Measurements from ENCODE around the gene NFKBIE.

NFKBIE gene

DNA sequence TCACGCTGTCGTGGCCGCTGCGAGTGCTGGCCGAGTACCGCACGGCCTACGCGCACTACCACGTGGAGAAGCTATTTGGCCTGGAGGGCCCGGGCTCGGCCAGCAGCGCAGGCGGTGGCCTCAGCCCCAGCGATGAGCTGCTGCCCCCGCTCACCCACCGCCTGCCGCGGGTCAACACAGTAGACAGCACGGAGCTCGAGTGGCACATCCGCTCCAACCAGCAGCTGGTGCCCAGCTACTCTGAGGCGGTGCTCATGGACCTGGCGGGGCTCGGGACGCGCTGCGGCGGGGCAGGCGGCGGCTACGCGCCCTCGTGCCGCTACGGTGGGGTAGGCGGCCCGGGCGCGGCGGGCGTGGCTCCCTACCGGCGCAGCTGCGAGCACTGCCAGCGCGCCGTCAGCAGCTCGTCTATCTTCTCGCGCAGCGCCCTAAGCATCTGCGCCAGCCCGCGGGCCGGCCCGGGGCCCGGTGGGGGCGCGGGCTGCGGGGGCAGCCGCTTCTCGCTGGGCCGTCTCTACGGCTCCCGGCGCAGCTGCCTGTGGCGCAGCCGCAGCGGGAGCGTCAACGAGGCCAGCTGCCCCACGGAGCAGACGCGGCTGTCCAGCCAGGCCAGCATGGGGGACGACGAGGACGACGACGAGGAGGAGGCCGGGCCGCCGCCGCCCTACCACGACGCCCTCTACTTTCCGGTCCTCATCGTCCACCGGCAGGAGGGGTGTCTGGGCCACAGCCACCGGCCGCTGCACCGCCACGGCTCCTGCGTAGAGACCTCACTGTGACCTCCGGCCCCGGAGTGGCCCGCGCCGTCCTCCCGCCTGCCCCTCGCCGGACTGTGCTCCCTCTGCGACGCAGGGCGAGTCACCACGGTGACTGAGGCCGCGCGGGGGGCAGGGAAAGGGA, 10.6 kb upstream of the NFKBIE start:
- Histone ChIP-seq H3K27me3 (ENCODE audit: insufficient read depth, low read length) (no peaks in the 10 kb centered on the region; the same call in 1 of the 2 replicates), H4K20me1 (ENCODE audit: insufficient read depth, low read length) (no peaks in the 10 kb centered on the region), H3K36me3 (ENCODE audit: insufficient read depth, low read length) (no peaks in the 10 kb centered on the region), H3K9ac (ENCODE audit: low read length) (no peak overlapping the region), H3K79me2 (ENCODE audit: insufficient read depth, low read length) (no peaks in the 10 kb centered on the region), H3K4me1 (ENCODE audit: insufficient read depth, low read length, severe bottlenecking) (no peaks in the 10 kb centered on the region), H3K9me3 (ENCODE audit: low read length) (no peaks in the 10 kb centered on the region), H2AFZ (ENCODE audit: low read length) (no peak overlapping the region), H3F3A (ENCODE audit: insufficient read depth, low read length) (no peaks in the 10 kb centered on the region), H3K9me2 (ENCODE audit: low read depth, low read length) (no peaks in the 10 kb centered on the region), H3K4me3 (ENCODE audit: low read depth, low read length, poor library complexity, severe bottlenecking) (no peak overlapping the region), H3K27ac (ENCODE audit: low read depth, low read length, poor library complexity, severe bottlenecking) (no peak overlapping the region), H3K4me2 (ENCODE audit: low read length) (no peak overlapping the region)
- TF ChIP-seq CTCF (IDR thresholded peaks at IDR 0.05; ENCODE audit: low read length), result no peak
- no peak for TF ChIP-seq EZH2 (IDR thresholded peaks at IDR 0.05; ENCODE audit: borderline replicate concordance, low read length)

DNA sequence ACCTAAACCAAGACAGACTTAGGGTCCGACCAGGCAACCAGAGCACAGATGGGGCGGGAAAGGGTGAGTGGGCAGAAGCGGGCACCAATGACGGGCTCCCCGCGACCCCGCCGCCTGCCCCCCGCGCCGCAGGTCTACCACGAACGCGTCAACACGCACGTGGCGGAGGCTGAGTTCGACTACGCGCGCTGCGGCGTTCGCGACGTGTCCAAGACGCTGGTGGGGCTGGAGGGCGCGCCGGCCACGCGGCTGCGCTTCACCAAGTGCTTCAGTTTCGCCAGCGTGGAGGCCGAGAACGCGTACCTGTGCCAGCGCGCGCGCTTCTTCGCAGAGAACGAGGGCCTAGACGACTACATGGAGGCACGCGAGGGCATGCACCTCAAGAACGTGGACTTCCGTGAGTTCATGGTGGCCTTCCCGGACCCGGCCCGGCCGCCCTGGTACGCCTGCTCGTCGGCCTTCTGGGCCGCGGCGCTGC, 10.0 kb upstream of the NFKBIE start:
- H3K36me3 ChIP-seq (ENCODE audit: insufficient read depth, low read length), result no peaks in the 10 kb centered on the region
- no peaks in the 10 kb centered on the region for H3K79me2 ChIP-seq (ENCODE audit: insufficient read depth, low read length)
- H3K4me2 ChIP-seq (ENCODE audit: low read length), result no peak overlapping the region
- TF ChIP-seq EZH2 (IDR thresholded peaks at IDR 0.05; ENCODE audit: borderline replicate concordance, low read length) (no peak), CTCF (IDR thresholded peaks at IDR 0.05; ENCODE audit: low read length) (no peak)
- no peaks in the 10 kb centered on the region; the same call in 1 of the 2 replicates for H3K27me3 ChIP-seq (ENCODE audit: insufficient read depth, low read length)
- H2AFZ ChIP-seq (ENCODE audit: low read length), result no peak overlapping the region
- no peak overlapping the region for H3K4me3 ChIP-seq (ENCODE audit: low read depth, low read length, poor library complexity, severe bottlenecking)
- H3K9ac ChIP-seq (ENCODE audit: low read length), result no peak overlapping the region
- H3K9me2 ChIP-seq (ENCODE audit: low read depth, low read length), result no peaks in the 10 kb centered on the region
- H3K9me3 ChIP-seq (ENCODE audit: low read length), result no peaks in the 10 kb centered on the region
- no peak overlapping the region for H3K27ac ChIP-seq (ENCODE audit: low read depth, low read length, poor library complexity, severe bottlenecking)
- H4K20me1 ChIP-seq (ENCODE audit: insufficient read depth, low read length), result no peaks in the 10 kb centered on the region
- H3K4me1 ChIP-seq (ENCODE audit: insufficient read depth, low read length, severe bottlenecking), result no peaks in the 10 kb centered on the region
- H3F3A ChIP-seq (ENCODE audit: insufficient read depth, low read length), result no peaks in the 10 kb centered on the region

DNA sequence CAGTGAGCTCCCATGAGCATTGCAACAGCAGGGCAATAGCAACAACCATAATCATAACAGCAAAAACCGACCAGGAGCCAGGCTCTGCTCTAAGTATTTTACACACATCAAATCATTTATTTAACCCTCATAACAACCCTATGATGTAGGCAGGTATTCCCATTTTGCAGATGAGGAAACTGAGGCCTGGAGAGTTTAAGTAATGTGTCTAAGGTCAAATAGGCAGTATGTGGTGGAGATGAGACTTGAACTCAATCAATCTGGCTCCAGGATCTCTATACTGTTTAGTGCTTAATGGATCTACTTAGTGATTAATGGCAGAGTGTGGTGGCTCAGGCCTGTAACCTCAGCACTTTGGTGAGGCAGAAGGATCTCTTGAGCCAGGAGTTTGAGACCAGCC, 8.3 kb upstream of the NFKBIE start:
- Histone ChIP-seq H3K9me2 (ENCODE audit: low read depth, low read length) (no peaks in the 10 kb centered on the region), H3K36me3 (ENCODE audit: insufficient read depth, low read length) (no peaks in the 10 kb centered on the region), H3K4me3 (ENCODE audit: low read depth, low read length, poor library complexity, severe bottlenecking) (no peak overlapping the region), H3K27ac (ENCODE audit: low read depth, low read length, poor library complexity, severe bottlenecking) (no peak overlapping the region), H3K4me2 (ENCODE audit: low read length) (no peak overlapping the region), H3K4me1 (ENCODE audit: insufficient read depth, low read length, severe bottlenecking) (no peaks in the 10 kb centered on the region), H2AFZ (ENCODE audit: low read length) (no peak overlapping the region), H4K20me1 (ENCODE audit: insufficient read depth, low read length) (no peaks in the 10 kb centered on the region), H3K27me3 (ENCODE audit: insufficient read depth, low read length) (peaks cover 6% of the 10 kb centered on the region; the same call in 1 of the 2 replicates), H3F3A (ENCODE audit: insufficient read depth, low read length) (no peaks in the 10 kb centered on the region), H3K9ac (ENCODE audit: low read length) (no peak overlapping the region), H3K9me3 (ENCODE audit: low read length) (no peaks in the 10 kb centered on the region), H3K79me2 (ENCODE audit: insufficient read depth, low read length) (no peaks in the 10 kb centered on the region)
- TF ChIP-seq EZH2 (IDR thresholded peaks at IDR 0.05; ENCODE audit: borderline replicate concordance, low read length) (no peak), CTCF (IDR thresholded peaks at IDR 0.05; ENCODE audit: low read length) (no peak)

Measured in OCI-LY1 (cell line).